NCI-H2227 (cell line): ENCODE data around the gene KLF13.
A peak's percentile ranks its signal among the peaks of the same experiment; 100 is the strongest.

Source experiments
- DNase-seq: peaks from one replicate; lab custom pipeline; 2025; ENCODE audit not compliant: unreplicated experiment; lab: John Stamatoyannopoulos, UW

The KLF13 gene

GRCh38 chr15:31397851-31398661 is 71.4 kb downstream of the KLF13 start:
- peak; percentile 13 for DNase-seq

GRCh38 chr15:31398677-31399301 is 72.2 kb downstream of the KLF13 start:
- DNase-seq, result no peak

DNA sequence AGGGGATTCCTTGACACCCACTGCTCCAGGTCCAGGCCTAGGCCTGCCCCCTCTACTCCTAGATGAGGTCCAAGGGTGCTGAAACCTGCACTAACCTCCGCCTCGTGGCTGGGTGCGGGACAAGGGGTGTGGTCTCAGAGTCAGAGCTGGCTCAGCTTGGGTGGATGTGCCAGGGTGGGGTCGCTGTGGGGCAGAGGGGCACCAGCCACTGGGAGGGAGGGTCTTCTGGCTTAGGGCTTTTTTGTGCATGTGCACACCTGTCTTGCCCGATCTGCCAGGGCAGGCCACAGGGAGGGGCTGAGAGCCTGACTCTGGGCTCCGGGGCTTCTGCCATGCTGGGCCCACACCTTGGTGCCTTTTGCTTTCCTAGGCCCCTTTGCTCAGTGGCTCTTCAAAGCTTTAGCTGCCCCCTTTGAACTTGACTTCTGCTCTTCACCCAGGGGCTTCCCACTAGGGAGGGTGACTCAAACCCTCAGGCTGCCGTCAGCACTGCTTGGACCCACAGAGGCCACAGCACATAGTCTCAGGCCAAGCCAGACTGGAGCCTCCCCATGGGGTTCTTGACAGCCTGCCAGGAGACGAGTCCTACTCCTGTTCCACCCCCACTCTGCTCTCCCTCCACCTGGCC is 73.0 kb downstream of the KLF13 start:
- no peak for DNase-seq

GRCh38 chr15:31400222-31400927 is 73.7 kb downstream of the KLF13 start:
- no peak for DNase-seq

GRCh38 chr15:31401282-31401681 is 74.6 kb downstream of the KLF13 start:
- no peak for DNase-seq

DNA sequence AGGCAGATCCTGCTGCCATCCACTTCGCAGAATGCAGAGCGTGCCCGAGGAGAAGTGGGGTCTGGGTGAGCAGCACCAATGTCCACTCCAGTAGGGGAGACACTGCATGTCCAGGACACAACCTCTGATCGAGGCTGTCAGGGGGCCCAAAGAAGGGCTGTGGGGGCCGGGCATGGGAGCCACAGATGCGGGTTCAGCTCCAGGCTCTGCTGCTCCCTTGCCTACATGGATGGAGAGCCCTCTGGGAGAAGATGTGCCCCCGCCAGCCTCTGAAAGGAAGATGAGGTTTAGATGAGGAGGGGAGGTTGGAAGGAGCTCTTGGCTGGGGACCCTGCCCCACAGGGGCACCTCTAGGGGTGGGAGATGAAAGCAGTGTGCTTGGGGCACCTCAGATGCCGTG is 75.4 kb downstream of the KLF13 start:
- no peak for DNase-seq

GRCh38 chr15:31402511-31403056 is 75.9 kb downstream of the KLF13 start:
- no peak for DNase-seq

DNA sequence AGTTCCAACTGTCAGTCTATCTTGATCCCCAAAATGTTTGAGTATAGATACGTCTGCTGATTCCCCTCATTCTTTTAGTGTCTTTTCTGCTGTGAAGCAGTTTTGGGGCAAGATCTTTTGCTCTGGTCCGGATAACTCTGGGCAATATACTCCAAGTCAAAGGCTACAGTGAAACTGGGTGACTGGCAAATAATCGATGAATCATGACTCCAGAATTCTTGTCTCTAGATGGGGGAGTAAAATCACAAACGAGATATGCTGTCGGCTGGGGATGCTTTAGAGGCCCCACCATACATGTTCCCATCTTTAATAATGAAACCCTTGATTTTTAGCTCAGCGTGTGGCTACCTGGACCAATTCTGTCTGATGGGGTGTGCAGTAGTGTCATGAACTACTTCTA is 76.5 kb downstream of the KLF13 start:
- no peak for DNase-seq

DNA sequence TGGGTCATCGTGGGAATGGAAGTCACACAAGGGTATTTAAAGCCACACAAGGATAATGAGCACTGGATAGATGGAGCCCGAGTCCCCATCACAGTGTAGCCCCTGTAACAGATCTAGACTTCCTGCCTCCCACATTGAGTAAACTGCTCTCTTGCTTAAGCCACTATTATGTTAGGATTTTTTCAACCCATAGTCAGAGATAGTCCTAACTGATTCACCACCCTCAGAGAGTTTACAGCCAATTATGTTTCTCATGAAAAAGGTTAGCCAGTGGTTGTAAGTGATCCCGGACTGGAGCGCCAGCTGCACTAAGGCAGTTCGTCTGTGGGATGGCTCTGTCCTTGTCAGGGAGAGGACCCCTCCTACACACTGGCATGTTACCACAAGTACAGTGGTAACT is 77.0 kb downstream of the KLF13 start:
- DNase-seq, result no peak

GRCh38 chr15:31404345-31404744 is 77.7 kb downstream of the KLF13 start:
- no peak for DNase-seq

DNA sequence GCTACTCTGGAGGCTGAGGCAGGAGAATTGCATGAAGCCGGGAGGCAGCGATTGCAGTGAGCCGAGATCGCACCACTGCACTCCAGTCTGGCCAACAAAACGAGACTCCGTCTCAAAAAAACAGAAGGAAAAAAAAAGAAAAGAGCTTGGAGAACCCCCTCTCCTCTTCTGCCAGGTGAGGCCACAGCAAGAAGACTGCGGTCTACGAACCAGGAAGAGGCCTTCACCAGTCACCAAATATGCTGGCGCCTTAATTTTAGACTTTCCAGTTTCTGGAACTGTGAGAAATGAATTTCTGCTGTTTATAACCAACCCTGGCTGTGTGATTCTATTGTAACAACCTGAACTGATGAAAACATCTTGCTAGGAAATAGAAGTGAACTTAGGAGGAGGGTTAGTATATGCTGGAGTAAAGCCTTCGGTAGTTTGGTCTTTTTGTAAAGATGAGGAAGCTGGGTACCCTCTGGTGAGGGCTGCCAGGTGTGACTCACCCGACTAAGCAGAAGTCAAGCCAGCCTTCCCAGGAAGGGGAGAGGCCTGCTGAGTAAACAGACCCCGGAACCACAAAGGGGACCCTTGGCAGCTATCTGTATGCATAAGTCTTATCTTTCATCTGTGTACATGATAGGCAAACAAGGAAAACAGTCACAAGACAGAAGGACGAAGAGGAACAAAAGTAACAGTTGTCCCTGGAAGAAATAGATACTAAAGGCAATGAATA is 78.7 kb downstream of the KLF13 start:
- DNase-seq, result no peak

DNA sequence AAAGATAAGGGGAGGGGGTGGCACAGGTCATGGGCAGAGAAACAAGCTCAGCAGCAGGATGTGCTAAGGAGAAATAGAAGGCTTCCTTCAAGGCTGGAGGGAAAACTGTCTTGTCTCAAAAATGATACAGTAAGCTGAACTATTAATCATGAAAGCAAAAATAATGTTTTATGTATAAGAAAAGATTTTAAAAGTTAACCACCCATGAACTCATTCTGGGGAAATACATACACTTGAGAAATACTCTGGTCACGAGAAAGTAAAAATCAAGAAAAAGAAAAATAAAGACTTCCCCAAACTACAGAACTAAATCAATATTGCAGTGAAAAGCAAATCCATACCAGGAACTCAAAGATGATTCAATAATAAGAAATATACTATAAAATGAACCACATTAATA is 80.7 kb downstream of the KLF13 start:
- DNase-seq, result no peak

DNA sequence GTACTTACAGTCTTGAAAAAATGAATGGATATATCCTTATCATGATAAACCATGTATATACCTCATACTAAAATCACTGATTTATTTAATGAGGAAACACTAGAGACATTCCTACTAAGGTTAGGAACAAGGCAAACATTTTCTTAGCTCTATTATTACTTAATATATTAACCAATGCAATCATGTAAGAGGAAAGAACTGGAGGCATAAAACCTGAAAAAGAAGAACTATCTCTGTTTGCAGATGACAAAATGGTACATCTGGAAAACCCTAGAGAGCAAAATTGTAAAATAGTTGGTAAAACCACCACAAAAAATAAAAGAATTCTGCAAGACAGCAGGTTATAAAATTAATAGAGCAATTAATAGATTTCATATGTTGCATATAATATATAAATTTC is 81.2 kb downstream of the KLF13 start:
- DNase-seq, result no peak

DNA sequence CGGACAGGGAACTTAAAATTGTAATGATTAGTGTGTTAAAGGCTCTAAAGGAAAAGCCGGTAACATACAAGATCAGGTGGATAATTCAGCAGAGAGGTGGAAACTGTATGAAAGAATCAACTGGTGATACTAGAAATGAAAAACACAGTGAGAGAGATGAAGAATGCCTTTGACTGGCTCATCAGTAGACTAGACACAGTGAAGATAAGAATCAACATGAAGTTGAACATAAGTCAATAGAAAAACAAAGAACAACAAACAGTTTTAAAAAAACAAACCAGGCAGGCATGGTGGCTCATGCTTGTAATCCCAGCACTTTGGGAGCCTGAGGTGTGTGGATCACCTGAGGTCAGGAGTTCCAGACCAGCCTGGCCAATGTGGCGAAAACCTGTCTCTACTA is 82.1 kb downstream of the KLF13 start:
- DNase-seq, result no peak

DNA sequence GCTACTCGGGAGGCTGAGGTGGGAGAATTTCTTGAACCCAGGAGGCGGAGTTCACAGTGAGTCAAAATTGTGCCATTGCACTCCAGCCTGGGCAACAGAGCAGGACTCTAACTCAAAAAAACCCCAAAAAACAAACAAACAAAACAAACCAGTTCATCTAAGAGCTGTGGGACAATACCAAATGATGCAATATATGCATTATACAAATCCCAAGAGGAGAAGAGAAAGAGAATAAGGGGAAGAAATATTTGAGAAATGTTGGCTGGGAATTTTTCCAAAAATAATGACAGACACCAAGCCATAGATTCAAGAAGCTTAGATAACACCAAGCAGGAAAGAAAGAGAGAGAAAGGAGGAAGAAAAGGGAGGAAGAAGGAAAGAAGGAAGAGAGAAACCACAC is 82.5 kb downstream of the KLF13 start:
- no peak for DNase-seq

DNA sequence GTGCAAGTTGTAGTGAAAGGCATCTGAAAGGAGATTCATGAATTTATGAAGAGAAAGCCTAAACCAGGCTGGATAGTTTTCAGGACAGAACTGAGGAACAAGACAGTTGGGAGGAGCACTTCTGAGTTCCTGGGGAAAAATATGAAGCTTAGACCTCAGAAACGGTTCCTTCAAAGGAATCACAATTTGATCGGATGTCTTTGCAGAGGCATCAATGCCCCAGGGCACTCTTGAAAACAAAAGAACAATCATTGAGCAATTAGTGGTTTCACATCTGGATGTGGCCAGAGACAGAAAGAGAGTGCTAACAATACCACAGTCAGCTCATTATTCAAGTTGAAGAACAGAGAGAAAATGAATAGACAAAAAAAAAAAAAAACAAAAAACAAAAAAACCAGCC is 86.2 kb downstream of the KLF13 start:
- no peak for DNase-seq

DNA sequence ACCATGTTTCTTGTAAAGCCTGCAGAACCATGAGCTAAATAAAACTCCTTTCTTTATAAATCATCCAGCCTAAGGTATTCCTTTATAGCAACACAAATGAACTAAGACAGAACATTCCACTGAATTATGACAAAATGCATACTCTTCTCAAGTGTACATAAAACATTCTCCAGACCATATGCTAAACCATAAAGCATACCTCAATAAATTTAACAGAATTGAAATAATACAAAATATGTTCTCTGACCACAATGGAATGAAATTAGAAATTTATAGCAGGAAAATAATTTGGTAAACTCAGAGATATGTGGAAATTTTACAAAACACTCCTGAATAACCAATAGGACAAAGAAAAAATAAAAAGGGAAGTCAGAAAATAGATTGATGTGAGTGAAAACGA is 88.6 kb downstream of the KLF13 start:
- DNase-seq, result no peak

DNA sequence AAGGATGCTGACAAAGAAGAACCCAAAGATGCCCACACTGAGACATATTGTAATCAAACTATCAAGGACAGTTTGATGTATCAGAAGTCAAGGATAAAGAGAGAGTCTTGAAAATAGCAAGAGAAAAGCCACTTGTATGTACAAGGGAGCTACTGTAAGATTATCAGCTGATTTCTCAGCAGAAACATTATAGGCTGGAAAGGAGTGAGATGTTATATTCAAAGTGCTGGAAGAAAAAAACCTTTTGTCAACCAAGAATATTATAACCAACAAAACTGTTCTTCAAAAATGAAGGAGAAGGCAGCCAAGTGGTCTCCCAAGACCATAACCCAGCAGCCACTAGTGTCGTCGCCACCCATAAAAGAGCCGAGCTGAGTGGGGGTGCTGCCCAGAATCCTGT is 93.2 kb downstream of the KLF13 start:
- no peak for DNase-seq

DNA sequence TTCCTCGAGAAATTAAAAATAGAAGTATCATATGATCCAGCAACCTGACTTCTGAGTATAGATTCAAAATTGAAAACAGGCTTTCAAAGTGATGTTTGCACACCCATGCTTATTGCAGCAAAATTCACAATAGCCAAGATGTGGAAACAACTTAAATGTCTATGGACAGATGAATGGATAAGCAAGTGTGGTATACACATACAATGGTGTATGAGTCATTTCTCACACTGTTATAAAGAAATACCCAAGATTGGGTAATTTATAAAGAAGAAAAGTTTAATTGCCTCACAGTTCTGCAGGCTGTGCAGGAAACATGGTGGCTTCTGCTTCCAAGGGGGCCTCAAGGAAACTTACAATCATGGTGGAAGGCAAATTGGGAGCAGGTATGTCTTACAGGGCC is 100.8 kb downstream of the KLF13 start:
- DNase-seq, result no peak
